NCI-H1048 (cell line): Measurements from ENCODE around the gene MPPED2.
"Not testable (repeated sequence)": the region's sequence is repeated elsewhere in the genome, so short reads cannot be mapped to it uniquely, and the experiment has no call there.

Source experiments
- DNase-seq: peaks from one replicate; lab custom pipeline; 2025; lab: John Stamatoyannopoulos, UW

MPPED2 gene

GRCh38 chr11:30579415-30580175 is 6.6 kb downstream of the MPPED2 start:
- no peak for DNase-seq

DNA sequence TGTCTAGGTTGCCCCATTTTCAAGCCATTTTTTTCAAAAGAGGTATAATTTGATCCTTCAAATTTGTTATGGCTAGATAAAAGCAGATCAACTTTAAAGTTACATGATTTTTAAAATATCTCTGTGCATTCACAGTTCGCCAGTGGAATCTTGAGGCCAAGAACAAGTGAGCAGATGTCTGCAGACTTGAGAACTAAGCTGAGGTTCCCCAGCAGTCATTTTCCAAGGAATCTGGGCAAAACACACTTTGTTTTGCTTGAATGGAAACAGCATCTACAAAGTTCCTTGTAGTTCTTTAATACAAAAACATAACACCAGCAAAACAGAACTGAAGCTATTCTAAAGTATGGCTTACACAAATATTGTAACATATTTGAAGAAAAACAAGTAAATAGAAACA is 7.7 kb downstream of the MPPED2 start:
- no peak for DNase-seq

- DNase-seq, result no peak
Measured at GRCh38 chr11:30573951-30574350, 12.2 kb downstream of the MPPED2 start.

DNA sequence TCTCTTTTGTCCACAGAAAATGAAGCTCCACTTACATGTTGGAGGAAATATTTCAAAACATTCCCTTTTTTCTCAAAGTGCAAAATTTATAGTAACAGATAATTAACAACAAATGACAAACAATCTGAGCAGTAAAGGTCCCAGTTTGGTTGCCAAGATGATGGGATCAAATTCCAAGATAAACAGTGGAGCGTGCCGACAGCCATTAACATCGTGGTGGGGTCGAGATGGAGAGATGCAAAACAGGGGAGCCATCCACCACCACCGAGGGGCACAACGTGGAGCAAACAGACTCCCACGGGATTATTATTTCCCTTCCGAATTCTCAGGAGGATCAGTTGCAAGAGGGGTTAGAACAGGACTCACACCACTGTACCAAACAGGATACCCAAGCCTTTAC is 17.2 kb downstream of the MPPED2 start:
- no peak for DNase-seq

DNA sequence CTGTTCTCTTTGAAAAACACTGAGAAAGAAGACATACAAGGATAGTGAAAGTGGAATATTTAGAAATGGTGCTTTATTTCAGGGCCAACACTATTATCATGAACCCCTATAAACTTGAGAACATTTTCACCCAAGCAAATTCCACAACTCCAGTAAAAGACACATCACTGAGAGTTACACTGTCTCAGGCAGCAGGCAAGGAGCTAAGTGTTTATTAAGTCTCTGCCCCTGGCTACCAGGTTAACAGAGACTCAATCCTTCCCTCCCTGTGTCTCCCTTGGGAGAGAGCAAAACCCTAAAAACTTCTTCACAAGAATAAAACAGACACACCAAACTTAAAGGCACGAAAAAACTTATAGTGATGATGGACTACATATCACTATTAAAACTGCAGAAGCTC is 18.5 kb downstream of the MPPED2 start:
- no peak for DNase-seq

DNA sequence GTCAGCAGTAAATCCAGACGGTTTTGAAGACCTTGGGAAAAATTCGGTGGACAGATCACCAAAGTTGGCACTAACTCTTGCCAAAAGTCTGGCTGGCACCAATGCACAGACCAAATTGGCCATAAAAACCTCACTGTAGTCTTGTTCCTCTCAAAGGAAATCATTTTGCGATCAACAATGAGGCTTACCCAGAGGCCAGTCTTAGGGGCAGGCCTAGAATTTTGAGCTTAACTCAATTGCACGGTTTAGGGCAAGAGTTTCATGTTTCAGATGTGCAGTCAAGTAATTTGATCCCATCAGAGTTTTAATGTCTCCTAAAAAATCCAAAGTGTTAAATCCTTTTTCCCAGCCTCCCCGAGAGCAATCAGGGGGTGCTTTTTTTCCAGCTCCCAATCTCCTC is 19.0 kb downstream of the MPPED2 start:
- no peak for DNase-seq

DNA sequence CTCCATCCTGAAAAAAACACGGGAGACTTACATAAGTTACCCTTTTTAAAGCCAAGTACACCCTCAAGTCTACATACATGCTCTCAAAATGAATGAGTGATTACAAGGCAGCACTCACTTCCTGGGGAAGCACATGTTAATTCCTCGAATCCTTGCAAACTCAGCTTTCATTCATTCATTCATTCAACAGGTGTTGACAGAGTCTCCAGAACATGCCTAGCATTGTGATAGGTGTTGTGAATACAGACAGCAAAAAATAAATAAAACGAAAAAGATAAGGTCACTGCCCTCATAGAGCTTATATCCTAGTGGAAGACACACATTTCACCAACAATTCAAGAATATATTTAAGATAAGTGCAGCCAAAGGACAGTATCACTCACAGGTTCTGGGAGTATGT is 19.7 kb downstream of the MPPED2 start:
- no peak for DNase-seq

DNA sequence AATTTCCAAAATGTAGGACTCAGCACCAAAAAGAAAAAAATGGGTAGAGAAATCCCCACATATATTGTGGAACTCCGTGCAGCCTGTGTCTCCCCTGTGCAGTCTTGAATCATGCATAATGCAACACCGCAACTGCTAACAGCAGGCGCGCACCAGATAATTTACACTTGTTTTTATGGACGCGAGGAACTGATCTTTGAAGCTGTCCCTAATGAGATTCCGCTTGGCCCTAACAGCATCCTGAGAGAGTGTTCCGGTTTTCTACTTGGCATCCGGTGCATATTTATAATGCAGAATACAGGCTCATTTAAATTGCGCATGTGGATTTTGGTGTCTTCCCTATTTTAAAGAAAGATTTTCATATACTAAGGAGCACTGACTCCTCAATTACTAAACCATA is 21.1 kb downstream of the MPPED2 start:
- no peak for DNase-seq

DNA sequence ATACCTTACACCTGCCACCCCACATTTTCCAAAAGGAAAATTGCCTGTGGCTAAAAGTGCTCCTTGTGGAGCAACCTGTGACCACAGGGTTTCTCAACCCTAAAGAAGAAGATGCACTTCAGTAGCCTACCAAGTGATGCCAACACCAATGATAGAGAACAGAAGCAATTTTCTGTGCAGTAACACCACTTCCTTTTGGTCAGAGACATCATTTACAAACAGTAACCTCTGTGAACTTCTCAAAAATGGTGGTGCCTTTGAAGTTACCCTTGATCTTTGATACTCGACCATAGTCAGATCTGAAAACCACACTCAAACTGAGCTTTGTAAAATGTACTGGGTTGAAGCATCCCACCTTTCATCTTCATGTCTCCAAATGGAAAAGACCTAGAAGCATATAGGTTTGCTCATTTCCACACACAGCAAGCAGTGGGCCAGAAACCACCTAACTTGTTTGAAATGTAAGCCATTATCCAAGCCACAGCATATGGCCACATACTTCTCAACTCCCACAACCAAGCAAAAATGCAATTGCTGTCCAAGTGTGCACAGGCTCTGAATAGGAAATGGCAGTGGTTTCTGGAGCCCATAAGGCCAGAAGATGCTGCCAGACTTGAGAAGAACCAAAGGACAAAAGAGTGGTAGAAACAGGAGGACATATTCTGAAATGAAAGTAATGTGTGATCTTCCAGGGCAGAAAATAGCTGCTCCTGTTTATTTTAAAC is 24.3 kb downstream of the MPPED2 start:
- DNase-seq, result no peak

DNA sequence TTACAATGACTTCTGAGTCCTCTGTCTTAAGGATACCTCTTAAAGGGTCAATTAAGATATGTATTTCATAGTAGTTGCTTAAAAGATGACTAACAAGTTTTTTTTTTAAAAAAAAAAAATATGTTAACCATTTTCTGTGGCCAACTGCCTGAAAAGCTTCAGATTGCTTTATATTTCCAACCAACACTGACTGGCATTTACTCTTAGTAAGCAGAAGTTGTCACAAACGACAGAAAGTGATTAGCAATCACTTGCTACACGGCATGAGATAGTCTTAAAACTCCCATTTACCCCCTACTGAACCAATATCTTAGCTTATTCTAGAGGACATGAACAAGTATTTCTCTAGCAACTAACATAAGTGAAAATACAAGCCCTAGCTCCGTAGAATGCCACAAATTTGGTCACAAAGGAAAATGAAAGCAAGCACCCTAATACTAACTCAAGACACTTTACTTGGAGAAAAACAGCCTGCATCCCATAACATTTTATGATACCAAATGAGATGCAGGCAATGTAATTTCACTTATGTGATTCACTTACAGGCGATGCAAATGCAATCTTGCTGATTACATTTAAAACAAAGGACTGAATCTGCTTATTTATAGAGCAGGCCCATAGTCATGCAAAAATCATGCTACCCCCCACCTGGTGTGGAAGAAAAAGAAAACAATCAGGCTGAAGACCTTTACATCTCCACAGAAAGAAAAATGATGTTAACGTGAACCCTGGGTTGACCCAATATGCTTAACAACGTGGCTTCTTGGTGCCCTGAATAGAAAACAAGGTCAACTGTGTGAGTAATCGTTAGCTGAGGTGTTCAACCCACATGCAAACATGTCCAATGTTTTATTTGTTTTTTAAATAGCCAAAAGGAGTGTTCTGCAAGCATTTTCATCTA is 25.7 kb downstream of the MPPED2 start:
- DNase-seq, result no peak

DNA sequence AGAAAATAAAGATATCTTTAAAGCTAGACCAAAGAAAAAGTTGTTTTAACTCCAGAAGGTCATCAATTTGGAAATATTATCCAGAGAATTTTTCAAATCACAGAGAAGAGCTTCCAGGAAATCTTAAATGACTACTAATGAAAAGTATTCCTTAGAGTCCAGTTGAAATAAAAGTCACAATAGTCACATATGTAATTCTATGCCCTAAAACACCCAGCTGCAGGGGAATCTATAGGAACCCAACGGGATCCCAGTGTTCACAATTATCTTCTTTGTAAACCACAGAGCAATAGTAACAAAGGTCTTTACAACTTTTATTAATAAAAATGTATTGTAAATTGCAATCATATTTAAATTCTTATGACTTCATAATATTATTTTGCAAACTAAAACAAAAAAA is 27.1 kb downstream of the MPPED2 start:
- no peak for DNase-seq

- not testable (repeated sequence) for DNase-seq
Measured at GRCh38 chr11:30554587-30554986, 31.6 kb downstream of the MPPED2 start.

DNA sequence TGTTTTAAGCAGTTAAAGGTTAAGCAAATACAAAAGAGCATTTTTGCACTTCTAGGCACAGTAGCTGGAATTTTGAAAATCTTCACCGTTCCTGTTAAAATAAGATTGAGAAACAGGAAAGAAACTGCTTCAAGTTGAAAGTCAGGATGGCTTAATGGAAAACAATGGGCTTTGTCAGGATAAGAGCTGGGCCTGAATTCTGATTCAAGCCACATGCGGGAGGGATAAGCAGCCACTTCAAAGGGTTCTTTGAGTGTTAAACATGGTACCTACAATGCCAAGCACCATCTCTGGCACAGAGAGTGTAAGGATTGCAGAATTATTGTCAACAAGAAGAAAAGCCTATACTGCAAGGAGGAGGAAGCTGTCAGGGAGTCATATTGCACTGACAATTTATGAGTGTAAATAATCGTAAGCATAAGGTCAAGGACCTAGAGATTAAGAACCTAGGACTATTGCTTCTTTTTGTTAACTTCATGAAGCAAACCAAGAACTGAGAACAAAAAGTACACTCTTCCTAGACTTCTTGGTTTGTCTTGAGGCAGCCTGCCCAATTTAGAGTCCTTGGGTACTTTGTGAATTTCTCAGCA is 32.5 kb downstream of the MPPED2 start:
- no peak for DNase-seq

GRCh38 chr11:30552839-30553238 is 33.3 kb downstream of the MPPED2 start:
- no peak for DNase-seq

- no peak for DNase-seq
Measured at GRCh38 chr11:30550022-30550542, 36.1 kb downstream of the MPPED2 start.

- DNase-seq, result no peak
Measured at GRCh38 chr11:30549565-30549964, 36.6 kb downstream of the MPPED2 start.

- no peak for DNase-seq
Measured at GRCh38 chr11:30546334-30546733, 39.8 kb downstream of the MPPED2 start.

DNA sequence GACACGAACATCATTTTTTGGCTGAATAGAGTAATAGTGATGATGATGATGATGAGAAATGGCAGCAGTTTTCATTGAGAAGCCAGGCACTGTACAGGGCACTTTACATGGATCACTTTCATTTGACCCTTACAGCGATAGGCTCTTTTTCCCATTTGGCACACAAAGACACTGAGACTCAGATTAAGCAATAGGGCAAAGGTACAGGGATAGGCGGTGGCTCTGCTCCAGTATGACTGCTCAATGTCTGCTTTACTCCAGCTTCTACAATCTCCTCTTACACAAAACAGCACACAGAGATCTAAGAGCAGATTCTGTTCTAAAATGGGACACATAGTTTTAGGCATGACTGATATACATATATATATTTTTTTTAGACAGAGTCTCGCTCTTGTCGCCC is 40.6 kb downstream of the MPPED2 start:
- DNase-seq, result no peak

DNA sequence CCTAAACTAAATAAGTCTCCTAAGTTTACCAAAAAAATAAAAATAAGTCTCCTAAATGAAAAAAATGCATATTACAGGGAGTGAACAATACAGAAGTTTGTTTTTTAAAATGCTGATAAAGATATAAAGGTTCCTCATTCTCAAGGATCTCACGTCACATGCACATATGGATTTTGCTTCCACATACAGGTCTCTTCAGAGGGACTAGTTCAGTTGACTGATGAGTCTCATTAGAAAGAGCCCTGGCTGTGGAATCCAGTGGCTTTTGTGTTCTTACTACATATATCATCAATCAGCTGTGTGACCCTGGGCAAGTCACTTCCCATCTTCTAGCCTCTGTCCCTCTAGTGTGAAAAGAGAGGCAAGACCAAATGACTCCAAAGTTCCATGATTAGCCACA is 43.1 kb downstream of the MPPED2 start:
- DNase-seq, result no peak

DNA sequence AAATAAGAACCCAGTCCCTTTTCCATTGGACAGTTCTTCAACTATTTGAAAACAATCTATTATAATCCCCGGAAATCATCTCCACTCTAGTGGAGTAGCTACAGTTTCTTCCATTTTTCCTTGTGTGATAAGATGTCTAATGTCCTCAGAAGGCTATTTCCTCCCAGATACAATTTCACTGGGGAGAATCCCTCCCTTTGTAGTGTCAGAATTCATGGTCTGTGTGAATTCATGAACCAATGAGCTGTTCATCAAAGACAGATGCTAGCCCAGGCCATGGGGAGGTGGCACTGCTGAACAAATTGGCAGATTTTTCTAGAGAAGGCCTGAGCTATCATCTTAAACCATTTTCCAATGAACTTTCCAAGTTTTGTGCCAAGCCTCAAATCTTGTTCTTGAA is 45.4 kb downstream of the MPPED2 start:
- no peak for DNase-seq

- DNase-seq, result no peak
Measured at GRCh38 chr11:30538251-30538650, 47.9 kb downstream of the MPPED2 start.

DNA sequence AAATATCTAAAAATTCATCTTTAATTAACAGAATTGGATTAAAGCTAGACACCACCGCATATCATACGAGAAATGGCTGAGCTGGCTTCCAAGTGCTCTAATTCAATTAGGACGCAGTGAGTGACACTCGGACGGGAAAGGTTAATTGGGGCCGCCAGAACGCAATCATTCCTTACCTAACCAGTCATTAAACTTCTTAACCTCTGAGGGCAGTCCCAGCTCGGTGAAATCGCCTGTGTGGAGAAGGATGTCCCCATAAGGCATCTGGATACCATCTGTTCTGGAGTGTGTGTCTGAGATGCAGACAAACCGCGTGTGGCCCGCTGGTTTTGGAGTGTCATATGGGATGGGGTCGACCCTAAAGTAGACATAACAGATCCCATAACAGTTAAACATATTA is 50.3 kb downstream of the MPPED2 start:
- no peak for DNase-seq
